Measurements from ENCODE around the gene TAS1R3. TPM values are rescaled to one million over a fixed set of nuclear protein-coding genes. Genes with fewer than 3 reads are reported as not detected.

Gene TAS1R3
- total and polyA plus RNA-seq, 2 experiments from 2014 or later: 0.14 TPM; not detected in 1

DNA sequence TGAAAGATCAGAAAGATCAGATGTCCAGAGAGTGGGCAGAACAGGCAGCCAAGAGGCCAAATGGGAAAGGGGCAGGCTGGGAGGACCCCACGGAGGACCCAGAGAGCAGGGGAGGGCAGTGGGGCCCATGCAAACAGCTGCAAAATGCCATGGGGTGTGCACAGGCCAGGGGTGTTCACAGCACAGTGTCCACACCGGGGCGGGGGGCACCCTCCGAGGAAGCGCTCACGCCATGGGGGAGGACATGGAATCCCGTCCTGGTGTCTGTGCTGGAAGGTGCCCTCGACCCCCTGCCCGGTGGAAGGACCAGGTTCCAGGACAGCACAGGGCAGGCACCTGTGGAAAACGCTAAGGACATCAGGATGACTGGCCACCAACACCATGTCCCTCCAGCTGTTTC, 8.1 kb upstream of the TAS1R3 start:
- Mint-ChIP-seq H3K4me3 (peak overlapping the region; percentile 85), H3K9me3 (no peaks in the 10 kb centered on the region; the same call in 2 of the 3 replicates), H3K36me3 (ENCODE audit: low read depth) (peaks cover 30% of the 10 kb centered on the region), H3K27ac (no peak overlapping the region), H3K4me1 (peaks cover 11% of the 10 kb centered on the region), H3K27me3 (ENCODE audit: insufficient read depth, low read depth, poor library complexity) (peaks cover 24% of the 10 kb centered on the region)
- H2AFZ ChIP-seq: no peak overlapping the region
- H3K4me3 ChIP-seq: no peak overlapping the region
- H3K4me2 ChIP-seq: no peak overlapping the region
- H3F3A ChIP-seq (replicated peaks; ENCODE audit: low read depth): peaks cover 6% of the 10 kb centered on the region; the same call in 1 of the 2 replicates
- DNase-seq (ENCODE audit: low spot score) (no peak), ATAC-seq (no peak)
- H3K4me1 ChIP-seq (ENCODE audit: insufficient read depth): peaks cover 2% of the 10 kb centered on the region; the same call in 1 of the 2 replicates
- H3K27me3 ChIP-seq (ENCODE audit: insufficient read depth): no peaks in the 10 kb centered on the region
- peaks cover 14% of the 10 kb centered on the region for H4K20me1 ChIP-seq (replicated peaks; ENCODE audit: insufficient read depth)
- peaks cover 60% of the 10 kb centered on the region for H3K79me2 ChIP-seq (replicated peaks; ENCODE audit: insufficient read depth)
- H3K36me3 ChIP-seq (ENCODE audit: insufficient read depth): no peaks in the 10 kb centered on the region
- H3K27ac ChIP-seq (ENCODE audit: low read depth): no peak overlapping the region
- TF ChIP-seq POLR2AphosphoS5 (IDR thresholded peaks at IDR 0.05; ENCODE audit: low read depth): no peak
- TF ChIP-seq, protein P1, sequence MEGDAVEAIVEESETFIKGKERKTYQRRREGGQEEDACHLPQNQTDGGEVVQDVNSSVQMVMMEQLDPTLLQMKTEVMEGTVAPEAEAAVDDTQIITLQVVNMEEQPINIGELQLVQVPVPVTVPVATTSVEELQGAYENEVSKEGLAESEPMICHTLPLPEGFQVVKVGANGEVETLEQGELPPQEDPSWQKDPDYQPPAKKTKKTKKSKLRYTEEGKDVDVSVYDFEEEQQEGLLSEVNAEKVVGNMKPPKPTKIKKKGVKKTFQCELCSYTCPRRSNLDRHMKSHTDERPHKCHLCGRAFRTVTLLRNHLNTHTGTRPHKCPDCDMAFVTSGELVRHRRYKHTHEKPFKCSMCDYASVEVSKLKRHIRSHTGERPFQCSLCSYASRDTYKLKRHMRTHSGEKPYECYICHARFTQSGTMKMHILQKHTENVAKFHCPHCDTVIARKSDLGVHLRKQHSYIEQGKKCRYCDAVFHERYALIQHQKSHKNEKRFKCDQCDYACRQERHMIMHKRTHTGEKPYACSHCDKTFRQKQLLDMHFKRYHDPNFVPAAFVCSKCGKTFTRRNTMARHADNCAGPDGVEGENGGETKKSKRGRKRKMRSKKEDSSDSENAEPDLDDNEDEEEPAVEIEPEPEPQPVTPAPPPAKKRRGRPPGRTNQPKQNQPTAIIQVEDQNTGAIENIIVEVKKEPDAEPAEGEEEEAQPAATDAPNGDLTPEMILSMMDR (conservative IDR thresholded peaks at IDR 0.05; ENCODE audit: low read depth in 2 of 2): no peak
- TF ChIP-seq CREB1 (CRISPR knock-in tag; IDR thresholded peaks at IDR 0.05; ENCODE audit: low read depth): no peak
- TF ChIP-seq JUNB (IDR thresholded peaks at IDR 0.05; ENCODE audit: unreplicated experiment): no peak
- TF ChIP-seq, protein P2, sequence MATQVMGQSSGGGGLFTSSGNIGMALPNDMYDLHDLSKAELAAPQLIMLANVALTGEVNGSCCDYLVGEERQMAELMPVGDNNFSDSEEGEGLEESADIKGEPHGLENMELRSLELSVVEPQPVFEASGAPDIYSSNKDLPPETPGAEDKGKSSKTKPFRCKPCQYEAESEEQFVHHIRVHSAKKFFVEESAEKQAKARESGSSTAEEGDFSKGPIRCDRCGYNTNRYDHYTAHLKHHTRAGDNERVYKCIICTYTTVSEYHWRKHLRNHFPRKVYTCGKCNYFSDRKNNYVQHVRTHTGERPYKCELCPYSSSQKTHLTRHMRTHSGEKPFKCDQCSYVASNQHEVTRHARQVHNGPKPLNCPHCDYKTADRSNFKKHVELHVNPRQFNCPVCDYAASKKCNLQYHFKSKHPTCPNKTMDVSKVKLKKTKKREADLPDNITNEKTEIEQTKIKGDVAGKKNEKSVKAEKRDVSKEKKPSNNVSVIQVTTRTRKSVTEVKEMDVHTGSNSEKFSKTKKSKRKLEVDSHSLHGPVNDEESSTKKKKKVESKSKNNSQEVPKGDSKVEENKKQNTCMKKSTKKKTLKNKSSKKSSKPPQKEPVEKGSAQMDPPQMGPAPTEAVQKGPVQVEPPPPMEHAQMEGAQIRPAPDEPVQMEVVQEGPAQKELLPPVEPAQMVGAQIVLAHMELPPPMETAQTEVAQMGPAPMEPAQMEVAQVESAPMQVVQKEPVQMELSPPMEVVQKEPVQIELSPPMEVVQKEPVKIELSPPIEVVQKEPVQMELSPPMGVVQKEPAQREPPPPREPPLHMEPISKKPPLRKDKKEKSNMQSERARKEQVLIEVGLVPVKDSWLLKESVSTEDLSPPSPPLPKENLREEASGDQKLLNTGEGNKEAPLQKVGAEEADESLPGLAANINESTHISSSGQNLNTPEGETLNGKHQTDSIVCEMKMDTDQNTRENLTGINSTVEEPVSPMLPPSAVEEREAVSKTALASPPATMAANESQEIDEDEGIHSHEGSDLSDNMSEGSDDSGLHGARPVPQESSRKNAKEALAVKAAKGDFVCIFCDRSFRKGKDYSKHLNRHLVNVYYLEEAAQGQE (IDR thresholded peaks at IDR 0.05; ENCODE audit: unreplicated experiment): no peak
- TF ChIP-seq, protein P3, sequence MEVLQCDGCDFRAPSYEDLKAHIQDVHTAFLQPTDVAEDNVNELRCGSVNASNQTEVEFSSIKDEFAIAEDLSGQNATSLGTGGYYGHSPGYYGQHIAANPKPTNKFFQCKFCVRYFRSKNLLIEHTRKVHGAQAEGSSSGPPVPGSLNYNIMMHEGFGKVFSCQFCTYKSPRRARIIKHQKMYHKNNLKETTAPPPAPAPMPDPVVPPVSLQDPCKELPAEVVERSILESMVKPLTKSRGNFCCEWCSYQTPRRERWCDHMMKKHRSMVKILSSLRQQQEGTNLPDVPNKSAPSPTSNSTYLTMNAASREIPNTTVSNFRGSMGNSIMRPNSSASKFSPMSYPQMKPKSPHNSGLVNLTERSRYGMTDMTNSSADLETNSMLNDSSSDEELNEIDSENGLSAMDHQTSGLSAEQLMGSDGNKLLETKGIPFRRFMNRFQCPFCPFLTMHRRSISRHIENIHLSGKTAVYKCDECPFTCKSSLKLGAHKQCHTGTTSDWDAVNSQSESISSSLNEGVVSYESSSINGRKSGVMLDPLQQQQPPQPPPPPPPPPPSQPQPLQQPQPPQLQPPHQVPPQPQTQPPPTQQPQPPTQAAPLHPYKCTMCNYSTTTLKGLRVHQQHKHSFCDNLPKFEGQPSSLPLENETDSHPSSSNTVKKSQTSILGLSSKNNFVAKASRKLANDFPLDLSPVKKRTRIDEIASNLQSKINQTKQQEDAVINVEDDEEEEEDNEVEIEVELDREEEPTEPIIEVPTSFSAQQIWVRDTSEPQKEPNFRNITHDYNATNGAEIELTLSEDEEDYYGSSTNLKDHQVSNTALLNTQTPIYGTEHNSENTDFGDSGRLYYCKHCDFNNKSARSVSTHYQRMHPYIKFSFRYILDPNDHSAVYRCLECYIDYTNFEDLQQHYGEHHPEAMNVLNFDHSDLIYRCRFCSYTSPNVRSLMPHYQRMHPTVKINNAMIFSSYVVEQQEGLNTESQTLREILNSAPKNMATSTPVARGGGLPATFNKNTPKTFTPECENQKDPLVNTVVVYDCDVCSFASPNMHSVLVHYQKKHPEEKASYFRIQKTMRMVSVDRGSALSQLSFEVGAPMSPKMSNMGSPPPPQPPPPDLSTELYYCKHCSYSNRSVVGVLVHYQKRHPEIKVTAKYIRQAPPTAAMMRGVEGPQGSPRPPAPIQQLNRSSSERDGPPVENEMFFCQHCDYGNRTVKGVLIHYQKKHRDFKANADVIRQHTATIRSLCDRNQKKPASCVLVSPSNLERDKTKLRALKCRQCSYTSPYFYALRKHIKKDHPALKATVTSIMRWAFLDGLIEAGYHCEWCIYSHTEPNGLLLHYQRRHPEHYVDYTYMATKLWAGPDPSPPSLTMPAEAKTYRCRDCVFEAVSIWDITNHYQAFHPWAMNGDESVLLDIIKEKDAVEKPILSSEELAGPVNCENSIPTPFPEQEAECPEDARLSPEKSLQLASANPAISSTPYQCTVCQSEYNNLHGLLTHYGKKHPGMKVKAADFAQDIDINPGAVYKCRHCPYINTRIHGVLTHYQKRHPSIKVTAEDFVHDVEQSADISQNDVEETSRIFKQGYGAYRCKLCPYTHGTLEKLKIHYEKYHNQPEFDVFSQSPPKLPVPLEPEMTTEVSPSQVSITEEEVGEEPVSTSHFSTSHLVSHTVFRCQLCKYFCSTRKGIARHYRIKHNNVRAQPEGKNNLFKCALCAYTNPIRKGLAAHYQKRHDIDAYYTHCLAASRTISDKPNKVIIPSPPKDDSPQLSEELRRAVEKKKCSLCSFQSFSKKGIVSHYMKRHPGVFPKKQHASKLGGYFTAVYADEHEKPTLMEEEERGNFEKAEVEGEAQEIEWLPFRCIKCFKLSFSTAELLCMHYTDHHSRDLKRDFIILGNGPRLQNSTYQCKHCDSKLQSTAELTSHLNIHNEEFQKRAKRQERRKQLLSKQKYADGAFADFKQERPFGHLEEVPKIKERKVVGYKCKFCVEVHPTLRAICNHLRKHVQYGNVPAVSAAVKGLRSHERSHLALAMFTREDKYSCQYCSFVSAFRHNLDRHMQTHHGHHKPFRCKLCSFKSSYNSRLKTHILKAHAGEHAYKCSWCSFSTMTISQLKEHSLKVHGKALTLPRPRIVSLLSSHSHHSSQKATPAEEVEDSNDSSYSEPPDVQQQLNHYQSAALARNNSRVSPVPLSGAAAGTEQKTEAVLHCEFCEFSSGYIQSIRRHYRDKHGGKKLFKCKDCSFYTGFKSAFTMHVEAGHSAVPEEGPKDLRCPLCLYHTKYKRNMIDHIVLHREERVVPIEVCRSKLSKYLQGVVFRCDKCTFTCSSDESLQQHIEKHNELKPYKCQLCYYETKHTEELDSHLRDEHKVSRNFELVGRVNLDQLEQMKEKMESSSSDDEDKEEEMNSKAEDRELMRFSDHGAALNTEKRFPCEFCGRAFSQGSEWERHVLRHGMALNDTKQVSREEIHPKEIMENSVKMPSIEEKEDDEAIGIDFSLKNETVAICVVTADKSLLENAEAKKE (CRISPR knock-in tag; IDR thresholded peaks at IDR 0.05): no peak
- no peak for TF ChIP-seq EZH2 (IDR thresholded peaks at IDR 0.05; ENCODE audit: low read depth, unreplicated experiment)
- TF ChIP-seq, protein P4, sequence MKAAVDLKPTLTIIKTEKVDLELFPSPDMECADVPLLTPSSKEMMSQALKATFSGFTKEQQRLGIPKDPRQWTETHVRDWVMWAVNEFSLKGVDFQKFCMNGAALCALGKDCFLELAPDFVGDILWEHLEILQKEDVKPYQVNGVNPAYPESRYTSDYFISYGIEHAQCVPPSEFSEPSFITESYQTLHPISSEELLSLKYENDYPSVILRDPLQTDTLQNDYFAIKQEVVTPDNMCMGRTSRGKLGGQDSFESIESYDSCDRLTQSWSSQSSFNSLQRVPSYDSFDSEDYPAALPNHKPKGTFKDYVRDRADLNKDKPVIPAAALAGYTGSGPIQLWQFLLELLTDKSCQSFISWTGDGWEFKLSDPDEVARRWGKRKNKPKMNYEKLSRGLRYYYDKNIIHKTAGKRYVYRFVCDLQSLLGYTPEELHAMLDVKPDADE (IDR thresholded peaks at IDR 0.05): no peak
- no peak for TF ChIP-seq ZNF331 (CRISPR knock-in tag; IDR thresholded peaks at IDR 0.05; ENCODE audit: low read depth)
- TF ChIP-seq ZNF114 (CRISPR knock-in tag; IDR thresholded peaks at IDR 0.05): no peak
- no peak for TF ChIP-seq STAT1 (IDR thresholded peaks at IDR 0.05; ENCODE audit: unreplicated experiment)
- TF ChIP-seq NANOG (IDR thresholded peaks at IDR 0.05; ENCODE audit: borderline replicate concordance): no peak
- TF ChIP-seq EZH2phosphoT487 (IDR thresholded peaks at IDR 0.05; ENCODE audit: unreplicated experiment): no peak
- no peaks in the 10 kb centered on the region for H3K9me2 ChIP-seq (ENCODE audit: insufficient read depth)
